Spleen (tissue), 11 donors: ENCODE measurements around the gene SEMA6D. TPM values are rescaled to one million over a fixed set of nuclear protein-coding genes. Genes with fewer than 3 reads are reported as not detected.

ENCODE experiments used
- DNase-seq: peaks from one replicate; pipeline ENCODE4 v3.0.0-alpha.2; 2020
- H3K27ac ChIP-seq, 8 donors: fragments of 200-600 bp; sonication (generic) in 7 of 8; 1 replicate in 4 of 8; 2 replicates in 4 of 8; pipeline versions ENCODE4 v1.5.0 to v1.8.0; 2016 to 2021; ENCODE audit warnings: inconsistent platforms in 4 of 8, mild to moderate bottlenecking in 4 of 8, moderate library complexity in 1 of 8
- H3K27me3 ChIP-seq, 7 donors: fragments of 200-600 bp; sonication (generic) in 6 of 7; replicated peaks in 1 of 7; 1 replicate in 4 of 7; 2 replicates in 3 of 7; pipeline versions ENCODE4 v1.5.0 to v1.8.0; 2016 to 2021; ENCODE audit warnings: inconsistent platforms in 3 of 7, mild to moderate bottlenecking in 1 of 7
- H3K36me3 ChIP-seq, 6 donors: fragments of 200-600 bp; sonication (generic) in 5 of 6; 1 replicate in 4 of 6; 2 replicates in 2 of 6; pipeline versions ENCODE4 v1.5.0 to v1.8.0; 2016 to 2021; ENCODE audit warnings: inconsistent platforms in 2 of 6
- H3K4me1 ChIP-seq, 6 donors: fragments of 200-600 bp; sonication (generic) in 5 of 6; 1 replicate in 3 of 6; 2 replicates in 3 of 6; pipeline versions ENCODE4 v1.5.0 to v1.8.0; 2016 to 2021; ENCODE audit warnings: inconsistent platforms in 3 of 6
- H3K4me3 ChIP-seq, 8 donors: fragments of 200-600 bp; sonication (generic) in 7 of 8; 1 replicate in 4 of 8; 2 replicates in 4 of 8; pipeline versions ENCODE4 v1.5.0 to v1.8.0; 2016 to 2021; ENCODE audit warnings: inconsistent platforms in 4 of 8, mild to moderate bottlenecking in 4 of 8, moderate library complexity in 2 of 8
- H3K9me3 ChIP-seq, 8 donors: fragments of 200-600 bp; sonication (generic) in 7 of 8; 1 replicate in 4 of 8; 2 replicates in 4 of 8; pipeline versions ENCODE4 v1.5.0 to v1.8.0; 2016 to 2021; ENCODE audit warnings: inconsistent platforms in 4 of 8
- POLR2A ChIP-seq, 3 donors: fragments of 450-650 bp; IDR thresholded peaks; one replicate each; pipeline ENCODE4 v1.5.1; 2017; ENCODE audit warnings: antibody characterized with exemption in 3 of 3, mild to moderate bottlenecking in 1 of 3
- POLR2AphosphoS5 ChIP-seq, 3 donors: sonication (generic); formaldehyde crosslinking; IDR thresholded peaks; one replicate each; pipeline ENCODE4 v1.5.1; 2017; ENCODE audit warnings: antibody characterized with exemption in 3 of 3
- WGBS, 5 donors: extraction: QIAGEN DNeasy Blood & Tissue Kit in 3 of 5; methylation state at CpG; one replicate each; pipeline versions ENCODE4 v1.1.5 to v1.1.7; 2013 to 2018; 5-methylcytosine and 5-hydroxymethylcytosine counted together
- intact Hi-C: fragments of 100-400 bp; cut with DNase I; formaldehyde crosslinking; loops from one replicate; pipeline ENCODE4 v1.15.0; 2023; ENCODE audit warnings: low total_unique reads
- polyA plus RNA-seq, 3 donors: library from polyadenylated mRNA; stranded (reverse); fragments of 200-250 nt; gene quantifications; one replicate each; pipeline ENCODE4 v1.2.1, GENCODE V29; 2013
- total RNA-seq, 7 donors: library from RNA; depleted of rRNA in 3 of 7; stranded (reverse); fragments of >200 nt in 3 of 7; fragmentation: NEBNext Ultra II Directional in 4 of 7; extraction: Animal tissue kit (Norgen Biotek cat#: 25700) in 4 of 7; gene quantifications; one replicate each; pipeline versions ENCODE4 v1.1.0 to v1.2.1, GENCODE V29; 2016 to 2021
- TF ChIP-seq, protein P1 (sequence below), 11 experiments: fragments of 200-600 bp in 7 of 11; fragments of 450-650 bp in 4 of 11; sonication (generic) in 4 of 11; IDR thresholded peaks in 8 of 11; conservative IDR thresholded peaks in 3 of 11; 1 replicate in 7 of 11; 2 replicates in 4 of 11; pipeline versions ENCODE4 v1.4.0 to v1.8.0; 2016 to 2021; ENCODE audit warnings: antibody characterized with exemption in 11 of 11, inconsistent platforms in 4 of 11, mild to moderate bottlenecking in 1 of 11
- donor health status: healthy with polysubstance abuse.
- donor health status: DM: no; HTN: no; CAD: no; lungs with moderate emphysema.
- donor health status: DM: no; HTN: no; CAD: no.
- donor health status: Bipolar disorder and iron deficiency.
- donor health status: healthy.
- donor health status: DM: no; HTN: no; CAD: no.
- donor health status: DM: yes; HTN: yes; CAD: no.

Gene SEMA6D
- total and polyA plus RNA-seq, 10 donors, result 0.52 to 6.5 (median 2.3) TPM

DNA sequence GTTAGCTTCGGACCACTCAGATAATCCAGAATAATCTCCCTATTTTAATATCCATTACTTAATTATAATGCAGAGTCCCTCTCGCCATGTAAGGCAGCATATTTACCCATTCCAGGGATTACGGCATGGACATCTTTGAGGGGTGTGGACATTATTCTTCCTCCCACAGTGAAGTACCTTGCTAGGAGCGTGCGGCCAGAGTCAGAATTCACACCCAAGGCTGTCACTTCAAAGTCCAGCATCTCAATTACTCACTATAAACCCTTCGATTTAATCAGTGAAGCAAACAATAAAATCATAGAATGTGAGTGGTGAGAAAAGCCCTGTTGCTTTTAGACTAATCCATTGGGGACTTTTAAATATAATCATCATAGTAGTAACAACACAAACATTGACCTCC, 11.6 kb downstream of the SEMA6D start:
- Histone ChIP-seq H3K4me3 (no peak overlapping the region), H3K27ac (no peak overlapping the region), H3K4me1 (no peaks in the 10 kb centered on the region), H3K27me3 (peaks cover 0 to 3% (median 0%) of the 10 kb centered on the region in 7 donors), H3K36me3 (no peaks in the 10 kb centered on the region), H3K9me3 (no peaks in the 10 kb centered on the region)
- intact Hi-C loops, result no loop called here
- 89 to 94% (median 94%) methylated on average over 6 of the region's 6 CpGs for WGBS, 5 donors
- no peak for DNase-seq
- TF ChIP-seq POLR2A (IDR thresholded peaks at IDR 0.05), result no peak
- no peak for TF ChIP-seq POLR2AphosphoS5 (IDR thresholded peaks at IDR 0.05)

DNA sequence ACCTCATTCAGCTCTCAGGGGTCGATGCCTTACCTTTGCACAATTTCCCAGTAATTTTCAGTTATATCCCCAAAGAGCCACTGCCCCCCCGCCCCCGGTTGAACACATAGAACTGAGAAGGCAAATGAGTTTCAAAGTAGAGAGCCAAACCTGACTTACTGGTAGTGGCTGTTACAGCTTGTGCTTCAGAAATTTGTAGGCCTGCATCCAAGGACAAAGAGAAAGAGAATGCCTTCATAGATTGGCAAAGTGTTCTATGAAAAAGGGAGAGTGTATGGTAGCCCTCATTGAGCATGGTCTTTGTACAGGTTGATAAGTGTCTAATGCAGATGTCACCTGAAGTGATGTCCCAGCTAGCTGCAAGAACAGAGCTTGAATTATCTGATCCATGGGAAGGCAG, 13.9 kb downstream of the SEMA6D start:
- Histone ChIP-seq H3K36me3 (no peaks in the 10 kb centered on the region), H3K27me3 (no peaks in the 10 kb centered on the region), H3K27ac (no peak overlapping the region), H3K4me1 (no peaks in the 10 kb centered on the region), H3K9me3 (no peaks in the 10 kb centered on the region), H3K4me3 (no peak overlapping the region)
- no peak for DNase-seq
- 82 to 96% (median 89%) methylated on average over 3 of the region's 3 CpGs for WGBS, 5 donors
- TF ChIP-seq, protein P1, sequence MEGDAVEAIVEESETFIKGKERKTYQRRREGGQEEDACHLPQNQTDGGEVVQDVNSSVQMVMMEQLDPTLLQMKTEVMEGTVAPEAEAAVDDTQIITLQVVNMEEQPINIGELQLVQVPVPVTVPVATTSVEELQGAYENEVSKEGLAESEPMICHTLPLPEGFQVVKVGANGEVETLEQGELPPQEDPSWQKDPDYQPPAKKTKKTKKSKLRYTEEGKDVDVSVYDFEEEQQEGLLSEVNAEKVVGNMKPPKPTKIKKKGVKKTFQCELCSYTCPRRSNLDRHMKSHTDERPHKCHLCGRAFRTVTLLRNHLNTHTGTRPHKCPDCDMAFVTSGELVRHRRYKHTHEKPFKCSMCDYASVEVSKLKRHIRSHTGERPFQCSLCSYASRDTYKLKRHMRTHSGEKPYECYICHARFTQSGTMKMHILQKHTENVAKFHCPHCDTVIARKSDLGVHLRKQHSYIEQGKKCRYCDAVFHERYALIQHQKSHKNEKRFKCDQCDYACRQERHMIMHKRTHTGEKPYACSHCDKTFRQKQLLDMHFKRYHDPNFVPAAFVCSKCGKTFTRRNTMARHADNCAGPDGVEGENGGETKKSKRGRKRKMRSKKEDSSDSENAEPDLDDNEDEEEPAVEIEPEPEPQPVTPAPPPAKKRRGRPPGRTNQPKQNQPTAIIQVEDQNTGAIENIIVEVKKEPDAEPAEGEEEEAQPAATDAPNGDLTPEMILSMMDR (IDR thresholded peaks at IDR 0.05 in 8 of 11, conservative IDR thresholded peaks at IDR 0.05 in 3 of 11), result no peak
- no peak for TF ChIP-seq POLR2AphosphoS5 (IDR thresholded peaks at IDR 0.05)
- TF ChIP-seq POLR2A (IDR thresholded peaks at IDR 0.05), result no peak
- intact Hi-C loops, result no loop called here

DNA sequence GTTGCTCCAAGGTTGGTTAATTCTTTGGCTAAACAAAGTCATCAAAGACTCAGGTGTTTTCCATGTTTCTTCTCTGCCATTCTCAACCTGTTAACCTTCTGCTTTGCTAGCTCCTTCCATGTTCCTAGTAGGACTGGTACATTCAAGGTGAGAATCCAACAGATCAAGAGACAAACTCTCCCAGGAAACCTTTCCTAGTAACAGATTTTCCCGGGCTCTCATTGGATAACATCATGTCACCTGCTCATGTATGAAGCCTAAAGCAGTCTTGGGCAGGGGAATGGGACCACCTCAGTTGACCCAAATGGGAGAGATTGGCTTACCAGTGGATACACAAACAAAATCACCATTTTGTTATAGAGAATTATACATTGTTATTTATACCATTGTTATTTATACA, 14.9 kb downstream of the SEMA6D start:
- 84 to 97% (median 92%) methylated on average over 1 of the region's 1 CpG for whole genome bisulfite sequencing, 5 donors
- TF ChIP-seq, protein P1 (IDR thresholded peaks at IDR 0.05 in 8 of 11, conservative IDR thresholded peaks at IDR 0.05 in 3 of 11), result no peak
- TF ChIP-seq POLR2AphosphoS5 (IDR thresholded peaks at IDR 0.05), result no peak
- TF ChIP-seq POLR2A (IDR thresholded peaks at IDR 0.05), result no peak
- no peaks in the 10 kb centered on the region for H3K27me3 ChIP-seq
- intact Hi-C loops, result no loop called here
- no peak overlapping the region for H3K4me3 ChIP-seq
- no peaks in the 10 kb centered on the region for H3K4me1 ChIP-seq
- no peaks in the 10 kb centered on the region for H3K9me3 ChIP-seq
- no peak for DNase-seq
- H3K27ac ChIP-seq, result no peak overlapping the region
- no peaks in the 10 kb centered on the region for H3K36me3 ChIP-seq

- intact Hi-C loops, result no loop called here
- Histone ChIP-seq H3K27me3 (no peaks in the 10 kb centered on the region), H3K27ac (no peak overlapping the region), H3K9me3 (no peaks in the 10 kb centered on the region), H3K36me3 (no peaks in the 10 kb centered on the region), H3K4me3 (no peak overlapping the region), H3K4me1 (no peaks in the 10 kb centered on the region)
- no peak for TF ChIP-seq POLR2A (IDR thresholded peaks at IDR 0.05)
- TF ChIP-seq POLR2AphosphoS5 (IDR thresholded peaks at IDR 0.05), result no peak
- TF ChIP-seq, protein P1 (IDR thresholded peaks at IDR 0.05 in 8 of 11, conservative IDR thresholded peaks at IDR 0.05 in 3 of 11), result no peak
- DNase-seq, result no peak
- 83 to 92% (median 88%) methylated on average over 2 of the region's 2 CpGs for WGBS, 5 donors
These were observed 15.8 kb downstream of the SEMA6D start for GRCh38 chr15:47733085-47733484.
